ENCODE results near the gene ZSWIM4. TPM values are rescaled to one million over a fixed set of nuclear protein-coding genes. Genes with fewer than 3 reads are reported as not detected.

The ZSWIM4 gene
- total RNA-seq, 1 donor from 2014 or later = 2.6 TPM

DNA sequence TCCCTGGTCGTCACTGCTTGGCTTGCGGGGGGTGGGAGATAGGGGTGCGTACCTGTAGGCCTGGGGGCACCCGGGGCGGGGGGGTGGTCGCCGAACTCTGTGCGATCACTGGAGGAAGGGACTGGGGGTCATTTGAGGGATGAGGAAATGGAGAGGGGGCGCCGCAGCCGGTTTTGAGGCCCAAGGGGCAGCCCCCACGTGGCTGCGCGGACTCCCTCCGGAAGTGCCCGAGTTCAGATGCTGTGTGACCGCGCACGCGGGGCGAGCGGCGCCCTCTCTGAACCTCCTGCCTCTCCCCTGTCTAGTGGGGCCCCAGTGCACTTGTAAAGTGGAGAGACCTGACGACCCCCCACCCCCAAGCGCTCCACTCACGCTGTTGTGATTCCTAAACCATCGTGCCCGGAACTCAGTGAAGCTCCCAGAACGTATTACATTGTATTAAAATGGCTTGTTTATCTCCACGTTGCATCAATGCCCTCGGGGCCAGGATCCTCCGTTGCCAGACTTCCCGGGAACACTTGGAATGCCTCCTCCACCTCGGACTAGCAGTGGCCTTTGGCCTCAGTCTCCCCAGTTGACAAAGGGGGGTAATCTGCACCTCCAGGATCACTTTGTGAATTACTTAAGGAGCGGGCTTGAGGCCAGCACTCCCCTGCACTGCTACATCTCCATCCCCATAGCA lies 78.7 kb downstream of the ZSWIM4 start:
- intact Hi-C loops (cut with micrococcal nuclease) = no loop called here
- no peak overlapping the region for H3K27ac ChIP-seq (replicated peaks)
- DNase-seq = no peak
- peaks cover 7% of the 10 kb centered on the region for H3K4me1 ChIP-seq
- no peak for TF ChIP-seq CTCF (IDR thresholded peaks at IDR 0.05; ENCODE audit: borderline replicate concordance)
- no peaks in the 10 kb centered on the region for H3K27me3 ChIP-seq (ENCODE audit: low read depth)
- no peaks in the 10 kb centered on the region for H3K36me3 ChIP-seq
- no peaks in the 10 kb centered on the region for H3K9me3 ChIP-seq (replicated peaks)
- H3K4me3 ChIP-seq = no peak overlapping the region

DNA sequence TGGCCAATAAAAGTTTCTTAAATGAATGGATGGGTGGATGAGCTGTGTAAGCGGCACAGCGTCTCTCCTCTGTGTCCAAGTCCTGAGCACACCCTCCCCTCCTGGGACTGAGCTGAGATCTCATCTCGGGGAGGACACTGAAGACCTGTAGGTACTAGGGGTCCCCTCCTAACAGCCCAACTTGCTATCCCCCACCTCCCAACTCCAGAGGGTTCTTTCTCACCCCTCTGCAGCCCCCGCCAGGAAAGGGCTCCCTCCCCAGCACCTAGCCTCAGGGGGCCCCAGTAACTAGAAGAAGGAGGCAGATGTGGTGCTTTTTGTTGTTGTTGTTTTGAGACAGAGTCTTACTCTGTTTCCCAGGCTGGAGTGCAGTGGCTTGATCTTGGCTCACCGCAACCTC lies 80.6 kb downstream of the ZSWIM4 start:
- DNase-seq = no peak
- H3K9me3 ChIP-seq (replicated peaks) = no peaks in the 10 kb centered on the region
- TF ChIP-seq CTCF (IDR thresholded peaks at IDR 0.05; ENCODE audit: borderline replicate concordance) = no peak
- H3K27me3 ChIP-seq (ENCODE audit: low read depth) = no peaks in the 10 kb centered on the region
- H3K4me3 ChIP-seq = no peak overlapping the region
- intact Hi-C loops (cut with micrococcal nuclease) = no loop called here
- H3K36me3 ChIP-seq = no peaks in the 10 kb centered on the region
- H3K4me1 ChIP-seq = peaks cover 20% of the 10 kb centered on the region
- no peak overlapping the region for H3K27ac ChIP-seq (replicated peaks)

GRCh38 chr19:13876834-13877233 lies 81.6 kb downstream of the ZSWIM4 start, which contains the start of gene NANOS3:
TSS of gene NANOS3 (plus strand) at chr19:13877134. CDS start at chr19:13877249, 115 bp downstream.
- H3K27ac ChIP-seq (replicated peaks) = no peak within 1 kb of the TSS
- no peak for TF ChIP-seq CTCF (IDR thresholded peaks at IDR 0.05; ENCODE audit: borderline replicate concordance)
- DNase-seq = no peak
- H3K36me3 ChIP-seq = no peaks in the 10 kb centered on the region
- peaks cover 30% of the 10 kb centered on the region for H3K4me1 ChIP-seq
- H3K4me3 ChIP-seq = no peak within 1 kb of the TSS
- H3K9me3 ChIP-seq (replicated peaks) = no peaks in the 10 kb centered on the region
- no peaks in the 10 kb centered on the region for H3K27me3 ChIP-seq (ENCODE audit: low read depth)
- intact Hi-C loops (cut with micrococcal nuclease) = no loop called here

DNA sequence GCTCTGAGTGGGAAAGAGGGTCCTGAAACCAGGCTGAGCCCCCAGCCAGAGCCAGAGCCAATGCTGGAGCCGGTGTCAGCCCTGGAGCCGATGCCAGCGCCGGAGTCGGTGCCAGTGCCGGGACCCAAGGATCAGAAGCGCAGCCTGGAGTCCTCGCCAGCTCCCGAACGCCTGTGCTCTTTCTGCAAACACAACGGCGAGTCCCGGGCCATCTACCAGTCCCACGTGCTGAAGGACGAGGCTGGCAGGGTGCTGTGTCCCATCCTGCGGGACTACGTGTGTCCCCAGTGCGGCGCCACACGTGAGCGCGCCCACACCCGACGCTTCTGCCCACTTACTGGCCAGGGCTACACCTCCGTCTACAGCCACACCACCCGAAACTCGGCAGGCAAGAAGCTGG lies 82.1 kb downstream of the ZSWIM4 start:
- Histone ChIP-seq H3K4me3 (no peak overlapping the region), H3K4me1 (peaks cover 35% of the 10 kb centered on the region), H3K27ac (replicated peaks) (no peak overlapping the region), H3K36me3 (no peaks in the 10 kb centered on the region), H3K9me3 (replicated peaks) (no peaks in the 10 kb centered on the region), H3K27me3 (ENCODE audit: low read depth) (no peaks in the 10 kb centered on the region)
- intact Hi-C loops (cut with micrococcal nuclease) = no loop called here
- no peak for TF ChIP-seq CTCF (IDR thresholded peaks at IDR 0.05; ENCODE audit: borderline replicate concordance)
- no peak for DNase-seq

- DNase-seq = peak; percentile 98
- intact Hi-C loops (cut with micrococcal nuclease) = no loop called here
- TF ChIP-seq CTCF (IDR thresholded peaks at IDR 0.05; ENCODE audit: borderline replicate concordance) = peak; percentile 100
- H3K36me3 ChIP-seq = no peaks in the 10 kb centered on the region
- no peaks in the 10 kb centered on the region for H3K27me3 ChIP-seq (ENCODE audit: low read depth)
- peaks cover 35% of the 10 kb centered on the region for H3K4me1 ChIP-seq
- peak overlapping the region; percentile 47 for H3K4me3 ChIP-seq
- H3K27ac ChIP-seq (replicated peaks) = peak overlapping the region; percentile 74
- H3K9me3 ChIP-seq (replicated peaks) = no peaks in the 10 kb centered on the region
Observed at GRCh38 chr19:13880059-13881043, 85.1 kb downstream of the ZSWIM4 start.

Measured in left ventricle myocardium inferior (tissue), 1 donor.